Left hindlimb (tissue), 1 donor: ENCODE data around the gene GPR158.

Source experiments
- DNase-seq: peaks from one replicate; pipeline ENCODE4 v3.0.0-alpha.2; 2018

GPR158 gene

GRCh38 chr10:25505466-25505865 is 330.7 kb downstream of the GPR158 start:
- no peak for DNase-seq

- no peak for DNase-seq
Observed at GRCh38 chr10:25506821-25507335, 332.1 kb downstream of the GPR158 start.

- no peak for DNase-seq
Observed at GRCh38 chr10:25508112-25508815, 333.5 kb downstream of the GPR158 start.

- DNase-seq, result no peak
Observed at GRCh38 chr10:25509151-25509550, 334.4 kb downstream of the GPR158 start.

GRCh38 chr10:25522294-25522693 is 347.5 kb downstream of the GPR158 start:
- no peak for DNase-seq

GRCh38 chr10:25522946-25523608 is 348.3 kb downstream of the GPR158 start:
- DNase-seq, result no peak

GRCh38 chr10:25530306-25530705 is 355.5 kb downstream of the GPR158 start:
- no peak for DNase-seq

GRCh38 chr10:25531457-25532061 is 356.8 kb downstream of the GPR158 start:
- DNase-seq, result no peak

- DNase-seq, result no peak
Observed at GRCh38 chr10:25532213-25532612, 357.4 kb downstream of the GPR158 start.

- DNase-seq, result no peak
Observed at GRCh38 chr10:25536027-25536426, 361.2 kb downstream of the GPR158 start.

- DNase-seq, result peak; percentile 31
Observed at GRCh38 chr10:25547382-25547781, 372.6 kb downstream of the GPR158 start.

- DNase-seq, result no peak
Observed at GRCh38 chr10:25552283-25552919, 377.6 kb downstream of the GPR158 start.

GRCh38 chr10:25555865-25556264 is 381.1 kb downstream of the GPR158 start:
- no peak for DNase-seq

- no peak for DNase-seq
Observed at GRCh38 chr10:25556457-25556856, 381.7 kb downstream of the GPR158 start.

- no peak for DNase-seq
Observed at GRCh38 chr10:25557136-25557535, 382.3 kb downstream of the GPR158 start.

GRCh38 chr10:25561758-25562157 is 387.0 kb downstream of the GPR158 start:
- no peak for DNase-seq

- DNase-seq, result no peak
Observed at GRCh38 chr10:25562547-25562946, 387.7 kb downstream of the GPR158 start.

GRCh38 chr10:25564351-25564750 is 389.6 kb downstream of the GPR158 start:
- DNase-seq, result no peak

GRCh38 chr10:25565570-25565969 is 390.8 kb downstream of the GPR158 start:
- DNase-seq, result no peak

GRCh38 chr10:25573316-25573715 is 398.5 kb downstream of the GPR158 start:
- DNase-seq, result no peak

- DNase-seq, result no peak
Observed at GRCh38 chr10:25575343-25575742, 400.5 kb downstream of the GPR158 start.

GRCh38 chr10:25578061-25578460 is 403.3 kb downstream of the GPR158 start:
- DNase-seq, result no peak

- DNase-seq, result no peak
Observed at GRCh38 chr10:25582961-25583360, 408.2 kb downstream of the GPR158 start.
